IPS-18c (cell line): ENCODE data around the gene PAX7.
A peak's percentile ranks its signal among the peaks of the same experiment; 100 is the strongest.

ENCODE experiments used
- H3K4me3 ChIP-seq: 2 replicates; pipeline ENCODE4 v1.7.0; 2013; ENCODE audit warnings: low read depth, mild to moderate bottlenecking, low read length, moderate library complexity; ENCODE audit not compliant: insufficient read depth
- H3K9me3 ChIP-seq: one replicate; pipeline ENCODE4 v1.6.1; 2013; ENCODE audit warnings: mild to moderate bottlenecking, low read length, moderate library complexity; ENCODE audit not compliant: control insufficient read depth, insufficient read depth

The PAX7 gene

GRCh38 chr1:18646091-18646785 lies 15.6 kb downstream of the PAX7 start:
- Histone ChIP-seq H3K9me3 (peaks cover 5% of the 10 kb centered on the region), H3K4me3 (peak overlapping the region; percentile 22; the same call in 1 of the 2 replicates)

- Histone ChIP-seq H3K4me3 (peak overlapping the region; percentile 30), H3K9me3 (peaks cover 5% of the 10 kb centered on the region)
Measured at GRCh38 chr1:18646786-18647410, 16.3 kb downstream of the PAX7 start.

DNA sequence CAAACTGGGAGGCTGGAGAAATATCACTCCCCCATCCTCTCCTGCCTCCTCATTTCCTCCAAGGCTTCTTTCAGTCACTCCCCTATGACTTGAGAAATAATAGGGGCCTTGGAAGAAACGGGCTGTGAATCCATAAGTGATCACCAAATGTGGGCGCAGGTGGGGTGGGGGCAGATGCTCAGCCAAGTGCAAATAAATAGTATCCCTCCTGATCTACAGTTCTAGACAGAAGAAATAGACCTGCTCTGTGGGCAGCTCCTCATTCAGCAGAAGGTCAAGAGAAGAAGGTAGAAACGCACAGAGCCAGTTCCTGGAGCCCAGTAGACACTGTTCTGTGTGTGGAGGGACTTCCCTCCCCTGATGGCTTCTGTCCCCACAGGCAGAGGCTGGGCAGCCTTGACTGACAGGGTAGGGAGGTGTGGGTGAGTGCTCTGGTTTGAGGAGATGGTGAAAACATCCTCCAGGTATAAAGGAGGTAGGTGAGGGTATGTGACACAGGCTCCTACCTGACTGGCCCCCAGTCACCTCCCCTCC lies 17.1 kb downstream of the PAX7 start:
- H3K4me3 ChIP-seq: no peak overlapping the region

DNA sequence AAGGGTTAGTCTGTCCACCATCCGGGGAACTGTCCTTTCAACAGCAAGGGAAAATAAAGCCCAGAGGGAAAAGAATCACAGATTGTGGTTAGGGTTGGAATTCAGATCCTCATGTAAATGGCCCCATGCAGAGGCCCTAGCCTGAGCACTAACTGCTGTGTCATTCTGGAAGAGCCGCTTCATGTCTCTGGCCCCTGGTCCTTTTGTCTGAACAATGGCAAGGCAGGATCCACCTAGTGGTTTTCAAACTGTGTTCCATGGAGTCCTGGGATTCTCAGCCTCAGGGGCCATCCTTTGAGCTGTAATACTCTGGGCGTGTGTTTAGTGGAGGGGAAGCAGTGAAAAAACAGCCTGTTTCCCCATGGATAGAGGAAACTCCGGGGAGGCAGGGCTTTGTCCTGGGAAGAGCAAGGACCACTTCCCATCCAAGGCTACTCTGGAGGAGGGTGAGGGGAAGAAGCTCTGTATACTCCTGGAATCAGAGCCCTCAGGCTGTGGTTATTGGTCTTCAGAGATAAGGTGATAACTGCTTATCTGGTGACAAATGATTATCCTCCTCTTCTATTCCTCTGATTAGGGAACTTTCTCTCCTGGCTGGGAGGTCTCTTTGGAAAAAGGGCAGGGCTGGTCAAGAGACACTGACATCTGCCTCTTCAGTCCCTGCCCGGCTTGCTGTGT lies 19.2 kb downstream of the PAX7 start:
- no peak overlapping the region for H3K4me3 ChIP-seq
- H3K9me3 ChIP-seq: peaks cover 3% of the 10 kb centered on the region

More for the DNA sequence above, 17.1 kb downstream of the PAX7 start:
- peaks cover 5% of the 10 kb centered on the region for H3K9me3 ChIP-seq

GRCh38 chr1:18651713-18652112 lies 21.1 kb downstream of the PAX7 start:
- H3K4me3 ChIP-seq: no peak overlapping the region
- H3K9me3 ChIP-seq: peaks cover 3% of the 10 kb centered on the region

DNA sequence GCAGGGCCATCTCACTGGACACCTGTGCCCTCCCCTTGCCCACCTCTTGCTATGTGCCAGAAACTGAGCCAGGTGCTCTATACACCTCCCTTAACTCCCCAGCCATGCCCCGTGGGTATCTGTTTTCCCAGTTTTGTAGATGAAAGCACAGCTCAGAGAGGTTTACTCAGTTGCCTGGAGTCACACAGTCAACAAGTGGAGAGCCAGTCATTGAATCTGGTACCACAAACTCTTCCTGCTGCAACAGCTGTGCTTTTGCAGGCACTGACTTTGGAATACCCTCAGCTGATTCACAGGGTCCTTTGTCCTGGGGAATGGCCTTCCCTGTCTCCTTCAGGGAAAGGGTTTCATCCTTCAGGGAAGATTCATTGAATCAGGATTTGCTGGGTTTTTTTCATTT lies 22.1 kb downstream of the PAX7 start:
- Histone ChIP-seq H3K9me3 (peaks cover 3% of the 10 kb centered on the region), H3K4me3 (no peak overlapping the region)

DNA sequence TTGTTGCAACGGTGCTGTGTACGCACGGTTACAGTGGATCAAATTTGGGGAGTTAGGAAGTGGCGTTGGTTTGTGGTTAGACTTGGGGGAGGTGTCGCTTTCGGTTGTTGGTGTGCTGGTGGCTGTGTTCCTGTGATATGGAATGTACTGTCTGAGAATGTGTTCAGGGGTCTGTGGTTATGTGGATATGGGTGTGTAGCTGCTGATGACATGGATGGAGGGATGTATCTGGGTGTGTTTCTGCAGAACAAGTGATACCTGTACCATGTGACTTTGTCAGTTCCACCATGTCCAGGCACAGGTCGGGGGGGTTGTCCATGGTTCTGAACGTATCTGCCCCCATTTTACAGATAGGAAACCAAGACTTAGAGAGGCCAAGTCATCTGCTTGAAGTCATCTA lies 22.7 kb downstream of the PAX7 start:
- Histone ChIP-seq H3K9me3 (peaks cover under 1% of the 10 kb centered on the region), H3K4me3 (no peak overlapping the region)

GRCh38 chr1:18653916-18654315 lies 23.3 kb downstream of the PAX7 start:
- H3K9me3 ChIP-seq: no peaks in the 10 kb centered on the region
- no peak overlapping the region for H3K4me3 ChIP-seq

GRCh38 chr1:18654599-18654998 lies 24.0 kb downstream of the PAX7 start:
- Histone ChIP-seq H3K9me3 (no peaks in the 10 kb centered on the region), H3K4me3 (no peak overlapping the region)

DNA sequence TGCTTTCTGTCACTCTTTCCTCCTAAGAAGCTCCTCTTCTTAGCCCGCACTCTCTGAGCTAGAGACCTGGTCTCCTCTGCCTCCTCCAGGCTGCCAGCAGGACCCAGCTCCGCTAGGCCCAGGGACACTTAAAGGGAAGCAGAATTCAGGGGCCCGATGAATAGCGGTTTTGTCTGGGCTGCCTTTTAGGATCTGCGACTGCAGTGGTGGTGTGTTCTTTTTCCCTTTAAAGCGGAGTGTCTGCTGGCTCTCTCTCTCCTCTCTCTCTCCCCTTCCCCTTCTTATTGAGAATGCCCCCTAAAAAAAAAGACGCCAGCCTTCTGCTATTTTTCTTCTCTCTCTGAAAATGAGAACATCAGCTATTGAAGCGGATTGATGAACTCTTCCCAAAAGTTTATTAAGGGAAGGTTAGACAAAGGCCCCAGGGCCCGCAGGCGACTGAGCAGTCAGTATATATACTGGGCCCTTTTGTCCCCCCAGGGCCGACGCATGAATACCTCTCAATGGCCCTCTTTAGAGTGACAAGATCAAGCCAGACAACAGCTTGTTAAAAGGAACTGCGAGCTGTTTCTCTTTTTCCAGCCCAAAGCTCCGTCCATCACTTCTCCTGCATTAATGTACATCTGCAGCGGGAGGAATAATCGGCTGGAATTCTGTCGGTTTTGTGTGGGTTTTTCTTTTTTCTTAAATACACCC lies 27.0 kb downstream of the PAX7 start:
- no peak overlapping the region for H3K4me3 ChIP-seq

GRCh38 chr1:18658831-18659230 lies 28.2 kb downstream of the PAX7 start:
- H3K9me3 ChIP-seq: no peaks in the 10 kb centered on the region
- no peak overlapping the region for H3K4me3 ChIP-seq

More for the DNA sequence above, 27.0 kb downstream of the PAX7 start:
- H3K9me3 ChIP-seq: no peaks in the 10 kb centered on the region

- Histone ChIP-seq H3K9me3 (no peaks in the 10 kb centered on the region), H3K4me3 (no peak overlapping the region)
Measured at GRCh38 chr1:18661404-18662285, 31.0 kb downstream of the PAX7 start.

DNA sequence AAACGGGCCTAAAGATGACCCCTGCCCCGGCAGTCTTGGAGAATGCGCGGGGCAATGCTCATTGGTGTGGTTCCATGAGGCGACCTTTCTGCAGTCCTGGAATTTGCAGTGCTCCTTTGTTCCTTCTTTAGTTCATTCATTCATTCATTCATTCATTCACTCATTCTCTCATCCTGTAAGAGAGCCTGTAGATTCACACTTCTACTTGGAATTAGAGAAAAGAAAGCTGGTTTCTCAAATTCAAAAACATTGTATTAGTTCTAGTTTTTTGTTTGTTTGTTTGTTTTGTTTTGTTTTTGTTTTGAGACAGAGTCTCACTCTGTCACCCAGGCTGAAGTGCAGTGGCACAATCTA lies 31.6 kb downstream of the PAX7 start:
- H3K4me3 ChIP-seq: no peak overlapping the region

DNA sequence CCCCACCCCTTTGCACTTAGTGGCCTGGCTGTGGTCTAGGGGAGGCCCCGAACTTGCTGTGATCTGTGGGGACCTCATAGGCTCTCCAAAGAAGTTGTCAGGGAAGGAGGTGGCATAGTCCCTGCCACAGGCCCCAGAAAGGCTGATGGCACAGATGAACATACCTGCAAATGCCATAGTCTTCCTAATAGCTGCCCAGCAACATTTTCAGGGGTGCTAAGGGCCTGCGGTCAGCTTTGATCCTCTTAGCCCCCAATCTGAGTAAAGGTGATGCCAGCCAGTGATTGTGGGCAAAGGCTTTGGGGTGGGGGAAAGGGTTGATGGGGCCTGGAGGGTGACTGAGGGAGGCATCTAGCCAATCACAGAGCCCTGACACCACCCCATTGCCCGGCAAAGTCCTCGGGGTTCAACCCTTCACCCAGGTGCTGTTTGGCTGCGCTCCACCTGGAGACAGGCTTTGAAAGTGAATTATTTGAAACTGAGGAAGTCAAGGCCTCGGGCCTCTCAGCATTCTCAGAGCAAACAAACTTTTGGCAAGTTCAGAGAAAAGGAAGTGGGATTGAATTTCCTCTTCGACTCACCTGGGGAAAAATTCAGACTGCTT lies 35.8 kb downstream of the PAX7 start:
- Histone ChIP-seq H3K4me3 (no peak overlapping the region), H3K9me3 (no peaks in the 10 kb centered on the region)

More for the DNA sequence above, 31.6 kb downstream of the PAX7 start:
- H3K9me3 ChIP-seq: no peaks in the 10 kb centered on the region

- H3K9me3 ChIP-seq: no peaks in the 10 kb centered on the region
- no peak overlapping the region for H3K4me3 ChIP-seq
Measured at GRCh38 chr1:18667333-18667732, 36.7 kb downstream of the PAX7 start.

DNA sequence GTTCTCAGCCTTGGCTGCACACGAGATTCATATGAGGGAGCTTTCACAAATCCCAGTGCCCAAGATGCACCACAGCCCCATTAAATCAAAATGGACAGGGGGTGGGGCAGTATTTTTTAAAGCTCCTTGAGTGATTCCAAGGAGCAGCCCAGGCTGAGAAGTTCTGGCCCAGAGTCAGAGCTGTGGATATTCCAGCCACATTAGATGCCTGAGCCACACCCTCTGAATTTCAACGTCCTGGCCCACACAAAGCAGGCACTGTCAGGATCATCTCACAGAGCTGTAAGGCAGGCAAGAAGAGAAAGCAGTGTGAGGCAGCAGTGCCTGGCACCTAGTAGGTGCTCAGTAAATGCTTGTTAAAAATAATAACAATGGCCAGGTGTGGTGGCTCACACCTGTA lies 37.4 kb downstream of the PAX7 start:
- Histone ChIP-seq H3K9me3 (no peaks in the 10 kb centered on the region), H3K4me3 (no peak overlapping the region)
